Cardiac fibroblast (primary cell): ENCODE measurements around the gene MAPKAPK2.

Source experiments
- DNase-seq, 2 donors: peaks; one replicate each; pipeline versions ENCODE4 v3.0.0 to v3.0.0-alpha.2; 2010; ENCODE audit warnings: low read depth in 2 of 2
- H3K4me3 ChIP-seq, 2 donors: replicated peaks in 1 of 2; 1 replicate in 1 of 2; 2 replicates in 1 of 2; pipeline ENCODE4 v1.5.1; 2011; ENCODE audit warnings: low read depth in 2 of 2, low read length in 2 of 2, mild to moderate bottlenecking in 2 of 2, moderate library complexity in 1 of 2
- TF ChIP-seq, protein P1 (sequence below): IDR thresholded peaks from one replicate; pipeline ENCODE4 v1.5.1; 2011; ENCODE audit warnings: low read depth, mild to moderate bottlenecking, low read length, inconsistent platforms

The MAPKAPK2 gene

DNA sequence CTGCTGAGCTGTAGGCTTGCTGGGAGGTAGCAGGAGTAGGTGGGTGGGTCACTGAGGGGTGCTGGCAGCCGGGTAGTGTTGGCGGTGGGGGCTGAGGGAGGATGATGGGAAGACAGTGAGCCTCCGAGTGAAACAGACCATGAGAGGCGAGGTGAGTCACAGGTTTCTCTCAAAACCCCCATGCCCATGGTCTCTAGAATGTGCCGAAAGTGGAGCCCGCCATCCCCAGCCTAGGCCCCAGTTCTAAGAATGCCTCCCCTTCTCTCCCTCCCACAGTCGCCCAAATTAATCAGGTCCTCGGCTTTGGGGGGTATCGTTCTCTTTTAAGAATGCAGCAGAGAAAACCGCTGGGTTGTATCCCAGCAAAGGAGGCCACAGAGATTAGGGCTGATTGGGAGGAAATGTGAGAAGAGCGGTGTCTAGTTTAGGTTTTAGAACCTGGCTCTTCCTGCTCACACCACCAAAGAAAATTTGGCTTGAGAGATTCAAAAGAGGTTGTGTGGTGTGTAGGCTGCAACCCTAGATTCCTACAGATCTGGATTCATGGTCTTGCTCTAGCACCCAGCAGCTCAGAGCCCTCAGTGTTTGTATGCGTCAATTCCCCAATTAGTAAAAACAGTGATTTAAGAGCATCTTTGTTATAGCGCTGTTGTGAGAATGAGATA is 58.1 kb downstream of the MAPKAPK2 start:
- no peak overlapping the region for H3K4me3 ChIP-seq
- no peak for DNase-seq
- TF ChIP-seq, protein P1, sequence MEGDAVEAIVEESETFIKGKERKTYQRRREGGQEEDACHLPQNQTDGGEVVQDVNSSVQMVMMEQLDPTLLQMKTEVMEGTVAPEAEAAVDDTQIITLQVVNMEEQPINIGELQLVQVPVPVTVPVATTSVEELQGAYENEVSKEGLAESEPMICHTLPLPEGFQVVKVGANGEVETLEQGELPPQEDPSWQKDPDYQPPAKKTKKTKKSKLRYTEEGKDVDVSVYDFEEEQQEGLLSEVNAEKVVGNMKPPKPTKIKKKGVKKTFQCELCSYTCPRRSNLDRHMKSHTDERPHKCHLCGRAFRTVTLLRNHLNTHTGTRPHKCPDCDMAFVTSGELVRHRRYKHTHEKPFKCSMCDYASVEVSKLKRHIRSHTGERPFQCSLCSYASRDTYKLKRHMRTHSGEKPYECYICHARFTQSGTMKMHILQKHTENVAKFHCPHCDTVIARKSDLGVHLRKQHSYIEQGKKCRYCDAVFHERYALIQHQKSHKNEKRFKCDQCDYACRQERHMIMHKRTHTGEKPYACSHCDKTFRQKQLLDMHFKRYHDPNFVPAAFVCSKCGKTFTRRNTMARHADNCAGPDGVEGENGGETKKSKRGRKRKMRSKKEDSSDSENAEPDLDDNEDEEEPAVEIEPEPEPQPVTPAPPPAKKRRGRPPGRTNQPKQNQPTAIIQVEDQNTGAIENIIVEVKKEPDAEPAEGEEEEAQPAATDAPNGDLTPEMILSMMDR = no peak

DNA sequence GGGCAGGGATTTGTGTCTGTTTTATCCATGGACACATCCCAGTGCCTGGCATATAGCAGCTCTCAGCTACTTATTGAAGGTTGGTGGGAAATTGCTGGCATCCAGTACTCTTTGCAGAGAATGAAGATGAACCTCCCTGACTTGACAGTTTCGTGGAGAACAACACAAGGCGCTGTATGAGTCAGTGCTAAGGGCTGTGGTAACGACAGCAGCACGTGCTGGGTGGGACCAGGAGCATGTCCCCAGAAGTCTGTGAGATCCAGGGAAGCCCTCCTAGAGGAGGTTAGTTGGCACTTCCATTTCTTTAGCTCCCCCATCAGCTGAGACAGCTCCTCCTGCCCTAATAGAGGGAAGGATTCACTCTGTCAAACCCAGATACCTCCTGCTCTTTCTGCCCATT is 60.0 kb downstream of the MAPKAPK2 start:
- no peak for DNase-seq
- TF ChIP-seq, protein P1 = no peak
- H3K4me3 ChIP-seq = no peak overlapping the region

DNA sequence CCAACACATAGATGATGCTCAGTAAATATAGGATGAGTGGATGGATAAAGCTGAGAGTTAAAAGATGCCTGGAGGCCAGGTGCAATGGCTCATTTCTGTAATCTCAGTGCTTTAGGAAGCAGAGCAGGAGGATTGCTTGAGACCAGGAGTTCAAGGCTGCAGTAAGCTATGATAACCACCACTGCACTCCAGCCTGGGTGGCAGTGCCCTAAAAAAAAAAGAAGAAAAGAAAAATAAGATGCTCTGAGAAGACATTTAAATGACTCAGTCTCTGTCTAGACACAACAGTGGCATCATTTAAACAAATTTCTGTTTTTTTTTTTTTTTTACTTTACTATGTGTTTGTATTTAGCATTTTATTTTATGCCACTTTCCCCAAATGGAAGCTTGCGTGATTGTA is 60.6 kb downstream of the MAPKAPK2 start:
- TF ChIP-seq, protein P1 = no peak
- H3K4me3 ChIP-seq = no peak overlapping the region
- DNase-seq = no peak

DNA sequence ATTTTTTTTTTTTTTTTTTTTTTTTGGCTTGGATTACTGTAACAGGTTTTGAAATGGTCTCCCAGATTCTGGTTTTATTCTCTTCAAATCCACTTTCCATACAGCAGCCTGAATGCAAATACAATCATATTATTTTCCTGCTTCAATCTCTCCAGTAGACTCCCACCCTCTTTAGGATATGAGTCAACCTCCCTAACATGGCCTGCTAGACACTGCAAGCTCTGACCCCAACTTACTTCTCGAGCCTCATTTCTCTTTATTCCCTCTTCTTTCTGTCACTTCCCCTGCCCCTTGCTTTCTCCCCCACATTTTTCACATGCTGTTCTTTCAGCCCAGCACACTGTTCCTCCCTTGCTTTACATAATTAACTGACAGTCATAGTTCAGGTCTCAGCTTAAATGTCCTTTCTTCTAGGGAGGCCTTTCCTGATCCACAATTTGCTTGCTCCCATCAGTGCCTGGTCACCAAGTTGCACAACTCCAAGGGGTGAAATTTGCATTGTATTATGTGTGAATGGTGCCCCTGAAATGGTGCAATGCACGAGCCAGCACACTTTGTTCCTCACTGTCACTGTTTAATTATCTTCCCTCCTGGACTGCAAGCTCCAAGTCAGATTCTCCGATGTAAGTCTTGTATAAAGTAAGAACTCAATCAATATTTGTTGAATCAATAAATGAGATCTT is 63.8 kb downstream of the MAPKAPK2 start:
- H3K4me3 ChIP-seq = no peak overlapping the region
- TF ChIP-seq, protein P1 = no peak
- peak; percentile 31 to 41 for DNase-seq

DNA sequence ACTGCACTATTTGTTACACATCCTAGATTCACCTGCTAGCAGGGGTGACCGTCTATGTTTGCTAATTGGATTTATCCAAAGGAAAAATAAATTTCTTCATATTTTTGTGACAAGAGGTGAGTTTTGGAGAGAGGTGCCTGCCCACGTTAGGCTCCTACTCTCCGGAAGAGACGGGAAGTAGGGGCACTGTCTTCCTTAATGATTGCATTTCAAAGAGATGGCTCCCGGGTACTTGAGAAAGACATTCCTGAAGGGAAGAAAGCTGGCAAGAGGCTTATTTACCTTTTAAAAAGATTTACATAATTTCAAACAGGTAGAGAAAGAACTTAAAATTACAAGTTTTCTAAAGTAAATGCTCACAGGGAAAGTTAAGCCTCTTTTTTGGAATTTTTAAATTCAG is 67.2 kb downstream of the MAPKAPK2 start:
- TF ChIP-seq, protein P1 = no peak

DNA sequence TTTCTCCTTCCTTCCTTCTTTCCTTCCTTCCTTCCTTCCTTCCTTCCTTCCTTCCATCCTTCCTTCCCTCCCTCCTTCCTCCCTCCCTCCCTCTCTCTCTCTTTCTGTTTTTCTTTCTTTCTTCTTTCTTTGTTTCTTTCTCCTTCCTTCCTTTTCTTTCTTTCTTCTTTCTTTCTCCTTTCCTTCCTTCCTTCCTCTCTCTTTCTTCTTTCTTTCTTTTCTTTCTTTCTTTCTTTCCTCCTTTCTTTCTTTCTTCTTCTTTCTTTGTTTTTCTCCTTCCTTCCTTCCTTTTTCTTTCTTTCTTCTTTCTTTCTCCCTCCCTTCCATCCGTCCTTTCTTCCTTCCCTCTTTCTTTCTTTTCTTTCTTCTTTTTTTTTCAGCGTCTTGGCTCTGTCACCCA is 67.8 kb downstream of the MAPKAPK2 start:
- no peak for DNase-seq
- TF ChIP-seq, protein P1 = no peak
- H3K4me3 ChIP-seq = no peak overlapping the region

More for the DNA sequence above, 67.2 kb downstream of the MAPKAPK2 start:
- DNase-seq = no peak
- no peak overlapping the region for H3K4me3 ChIP-seq
